Measurements from ENCODE around the gene CACNG4.

- TF ChIP-seq CTCF (IDR thresholded peaks at IDR 0.05) (no peak), POLR2A (IDR thresholded peaks at IDR 0.05; ENCODE audit: low read length) (no peak), EP300 (IDR thresholded peaks at IDR 0.05) (no peak), PHF8 (IDR thresholded peaks at IDR 0.05; ENCODE audit: borderline replicate concordance, low read depth) (no peak), HES2 (IDR thresholded peaks at IDR 0.05) (no peak), REST (IDR thresholded peaks at IDR 0.05) (no peak), FOSL2 (IDR thresholded peaks at IDR 0.05) (no peak), FOSL2 (CRISPR knock-in tag; IDR thresholded peaks at IDR 0.05) (no peak), RCOR1 (IDR thresholded peaks at IDR 0.05; ENCODE audit: low read depth, low read length) (no peak), ZNF302 (CRISPR knock-in tag; IDR thresholded peaks at IDR 0.05) (no peak)
Observed at GRCh38 chr17:66956941-66957340, 7.6 kb upstream of the CACNG4 start.

All from A549 (cell line).